ENCODE measurements around the gene ANXA10.
"Not testable (repeated sequence)": the region's sequence is repeated elsewhere in the genome, so short reads cannot be mapped to it uniquely, and the experiment has no call there.

ANXA10 gene

DNA sequence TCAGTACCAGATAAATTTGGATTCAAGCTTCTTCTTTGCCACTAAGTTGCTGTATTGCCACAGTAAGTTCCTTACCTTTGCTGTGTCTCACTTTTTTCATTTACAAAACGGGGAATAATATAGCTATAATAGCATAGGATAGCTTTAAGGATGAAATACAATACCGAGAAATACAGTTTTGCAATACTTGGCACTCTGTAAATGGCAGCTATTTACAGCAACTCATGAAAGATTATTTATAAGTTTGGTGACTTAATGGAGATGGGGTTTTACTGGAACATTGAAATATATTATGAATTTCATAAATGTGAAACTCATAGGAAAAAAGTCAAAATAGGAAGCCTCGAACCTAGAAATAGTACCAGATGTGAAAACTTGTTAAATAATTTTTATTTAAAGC lies 27.6 kb downstream of the ANXA10 start:
- no peak for DNase-seq

DNA sequence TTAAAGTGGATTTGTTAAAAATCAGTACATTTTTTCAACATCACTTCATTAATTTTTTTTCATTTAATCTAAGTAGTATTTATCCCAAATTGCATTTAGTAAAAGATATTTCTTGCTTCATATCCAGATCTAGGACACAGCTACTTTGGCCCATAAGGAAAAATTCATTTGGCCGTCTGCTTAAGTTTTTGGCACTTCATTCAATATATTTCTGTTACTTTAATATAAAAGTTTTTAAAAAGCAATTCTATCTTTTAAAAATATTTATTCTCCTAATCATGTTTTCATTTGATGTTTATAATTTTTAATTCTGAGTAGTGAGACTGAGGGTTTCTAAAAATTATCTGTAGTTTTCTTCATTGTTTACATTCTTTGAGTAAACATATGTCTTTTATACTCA lies 28.5 kb downstream of the ANXA10 start:
- DNase-seq = no peak

DNA sequence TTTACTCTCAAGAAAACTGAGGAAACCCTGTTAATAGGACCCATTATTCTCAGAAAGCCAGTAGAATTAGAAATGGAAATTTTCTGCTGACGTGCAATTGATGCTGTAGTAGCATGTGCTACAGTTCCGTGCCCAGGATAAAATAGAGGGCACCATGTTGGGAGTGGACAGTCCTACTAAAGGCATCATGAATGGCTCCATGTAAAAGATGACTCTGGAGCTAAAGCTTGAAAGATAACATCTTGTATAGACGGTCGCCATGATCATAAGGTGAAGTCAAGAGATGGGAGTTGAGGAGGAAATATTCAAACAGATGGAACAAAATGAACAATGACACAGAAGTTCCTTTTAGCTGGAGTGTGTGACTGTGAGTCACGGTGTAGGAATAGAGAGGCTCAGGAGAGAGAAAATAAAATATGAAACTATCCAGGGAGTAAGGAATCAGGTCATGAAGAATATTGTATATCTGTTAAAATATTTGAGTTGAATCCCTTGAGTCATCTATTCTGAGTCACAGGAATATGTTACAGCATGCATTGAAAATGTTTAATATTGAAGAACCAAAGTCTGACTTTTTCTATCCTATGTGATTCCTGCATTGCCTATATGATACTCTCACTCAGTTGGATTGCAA lies 31.8 kb downstream of the ANXA10 start:
- no peak for DNase-seq

DNA sequence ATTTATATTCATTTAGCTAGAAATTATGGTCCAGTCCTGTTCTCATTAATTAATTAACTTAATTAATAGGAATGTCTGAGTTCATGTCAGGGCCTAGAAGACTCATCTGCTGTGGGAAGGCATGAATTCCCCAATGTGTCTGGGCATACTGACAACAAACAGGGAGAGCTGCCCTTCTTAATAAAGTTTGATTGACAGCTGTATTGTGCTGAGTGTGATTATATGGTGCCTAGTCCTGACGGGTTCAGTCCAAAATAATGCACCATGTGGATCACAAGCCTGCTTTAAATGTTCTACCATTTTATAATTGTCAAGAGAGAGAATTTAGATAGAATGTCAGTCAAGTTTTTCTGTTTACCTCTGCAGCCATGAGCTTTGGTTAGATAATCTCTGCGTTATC lies 34.6 kb downstream of the ANXA10 start:
- DNase-seq = no peak

DNA sequence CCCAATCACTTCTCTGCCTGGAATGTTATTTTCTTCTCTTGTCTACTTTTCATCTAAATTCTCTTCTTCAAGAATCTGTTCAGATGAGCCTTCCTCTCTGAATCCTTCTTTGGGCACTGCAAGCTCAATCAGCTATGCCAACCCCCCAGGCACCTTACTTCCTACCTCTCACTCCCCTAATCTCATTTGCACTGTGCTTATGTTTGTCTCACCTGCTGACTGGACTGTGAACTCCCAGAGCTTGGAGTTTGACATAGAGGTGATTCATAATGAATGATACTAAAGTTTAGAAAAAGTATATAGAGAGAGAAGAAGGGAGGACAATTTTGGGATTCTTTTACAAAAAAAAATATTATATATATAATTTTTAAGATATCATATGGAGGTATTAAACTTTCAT lies 36.3 kb downstream of the ANXA10 start:
- DNase-seq = no peak

DNA sequence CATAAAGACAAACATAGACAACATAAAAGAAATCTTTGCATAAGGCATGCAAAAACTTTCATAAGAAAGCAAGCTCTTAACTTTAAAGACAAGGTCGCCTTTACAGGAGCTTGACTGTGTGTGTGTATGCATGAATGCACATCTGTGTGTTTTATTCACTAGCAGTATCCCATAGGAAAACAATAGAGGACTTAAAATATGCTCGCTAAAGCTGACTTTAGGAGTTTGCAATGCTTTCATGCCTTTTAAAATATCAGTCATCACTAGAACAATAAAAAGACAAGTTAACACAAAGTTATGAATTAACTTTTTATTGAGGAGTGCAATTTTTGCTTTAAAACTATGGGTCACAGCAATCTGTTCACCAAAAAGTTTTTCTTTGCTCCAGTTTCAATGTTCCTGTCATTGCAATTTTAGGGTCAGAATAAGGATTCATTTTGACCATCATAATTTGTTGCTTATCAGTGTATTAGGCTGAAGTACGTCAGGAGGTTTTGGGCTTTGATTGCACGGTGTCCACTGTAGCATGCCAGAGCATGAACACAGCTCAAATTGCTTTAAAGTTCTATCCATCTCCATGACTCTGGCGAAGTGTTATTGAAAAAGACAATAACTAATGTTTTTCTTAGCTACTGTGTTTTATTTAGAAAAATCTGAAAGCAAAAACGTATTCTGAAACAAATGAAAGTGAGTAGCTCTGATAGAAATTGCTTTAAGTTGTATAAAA lies 36.9 kb downstream of the ANXA10 start:
- no peak for DNase-seq

DNA sequence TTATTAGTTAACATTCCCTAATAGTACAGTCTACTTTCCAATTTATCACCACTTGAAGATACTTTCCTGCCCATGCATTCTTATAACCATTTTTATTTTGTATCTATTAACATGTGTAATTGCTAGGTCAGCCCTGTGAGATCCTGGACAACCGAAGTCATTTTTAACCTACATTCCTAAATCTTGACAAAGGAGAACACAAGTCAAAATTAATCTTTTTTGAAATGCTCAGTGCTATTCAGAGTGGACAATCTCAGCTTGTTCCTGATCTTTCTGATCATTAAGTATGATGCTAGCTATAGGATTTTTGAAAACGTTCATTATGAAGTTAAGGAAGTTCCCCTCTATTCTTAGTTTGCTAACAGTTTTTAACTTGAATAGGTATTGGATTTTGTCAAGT lies 37.5 kb downstream of the ANXA10 start:
- DNase-seq = no peak

DNA sequence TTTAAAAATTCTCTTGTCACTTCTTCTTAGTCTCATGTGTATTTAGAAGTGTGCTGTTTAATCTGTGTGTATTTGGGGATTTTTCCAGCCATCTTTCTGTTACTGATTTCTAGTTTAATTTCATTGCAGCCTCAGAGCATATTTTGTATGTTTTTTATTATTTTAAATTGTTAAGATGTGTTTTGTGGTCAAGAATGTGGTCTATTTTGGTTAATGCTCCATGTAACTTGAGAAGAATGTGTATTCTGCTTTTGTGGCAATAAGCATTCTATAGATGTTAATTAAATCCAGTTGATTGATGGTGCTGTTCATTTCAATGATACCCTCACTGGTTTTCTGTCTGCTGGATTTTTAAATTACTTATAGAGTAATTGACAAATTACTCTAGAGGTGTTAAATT lies 38.9 kb downstream of the ANXA10 start:
- no peak for DNase-seq

DNA sequence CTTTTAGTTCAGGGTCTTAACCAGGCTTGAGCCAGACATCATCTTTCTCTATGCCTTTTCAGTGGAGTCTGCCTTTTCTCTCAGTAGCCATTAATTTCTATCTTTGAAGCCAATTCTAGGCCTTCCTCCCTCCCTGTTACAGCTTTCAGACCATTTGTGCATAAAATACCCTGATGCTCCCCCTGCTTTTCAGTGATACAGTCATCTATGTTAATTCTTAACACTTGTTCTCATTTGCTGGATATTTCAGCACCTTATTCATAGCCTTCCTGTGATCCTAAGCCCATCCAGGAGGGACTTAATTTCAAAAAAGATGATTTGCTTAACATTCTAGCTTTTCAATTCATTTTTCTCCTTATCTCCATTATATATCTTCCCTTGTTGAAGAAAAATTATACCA lies 42.3 kb downstream of the ANXA10 start:
- no peak for DNase-seq

DNA sequence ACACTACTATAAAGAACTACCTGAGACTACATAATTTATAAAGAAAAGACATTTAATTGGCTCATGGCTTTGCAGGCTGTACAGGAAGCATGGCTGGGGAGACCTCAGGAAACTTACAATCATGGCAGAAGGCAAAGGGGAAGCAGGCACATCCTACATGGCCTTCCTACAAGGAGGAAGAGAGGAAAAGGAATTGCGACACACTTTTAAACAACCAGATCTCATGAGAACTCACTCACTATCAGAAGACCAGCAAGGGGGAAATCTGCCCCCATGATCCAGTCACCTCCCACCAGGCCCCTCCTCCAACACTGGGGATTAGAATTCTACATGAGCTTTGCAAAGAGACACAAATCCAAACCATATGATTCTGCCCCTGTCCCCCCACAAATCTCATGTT lies 43.5 kb downstream of the ANXA10 start:
- not testable (repeated sequence) for DNase-seq

DNA sequence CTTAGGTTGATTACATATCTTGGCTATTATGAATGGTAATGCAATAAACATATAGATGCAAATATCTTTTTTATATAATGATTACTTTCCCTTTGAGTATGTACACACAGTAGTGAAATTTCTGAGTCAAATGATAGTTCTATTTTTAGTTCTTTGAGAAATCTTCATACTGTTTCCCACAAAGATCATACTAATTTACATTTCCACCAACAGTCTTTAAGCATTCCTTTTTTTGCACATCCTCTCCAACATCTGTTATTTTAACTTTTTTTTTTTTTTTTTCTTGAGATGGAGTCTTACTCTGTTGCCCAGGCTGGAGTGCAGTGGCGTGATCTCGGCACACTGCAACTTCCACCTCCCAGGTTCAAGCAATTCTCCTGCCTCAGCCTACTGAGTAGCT lies 45.4 kb downstream of the ANXA10 start:
- not testable (repeated sequence) for DNase-seq

DNA sequence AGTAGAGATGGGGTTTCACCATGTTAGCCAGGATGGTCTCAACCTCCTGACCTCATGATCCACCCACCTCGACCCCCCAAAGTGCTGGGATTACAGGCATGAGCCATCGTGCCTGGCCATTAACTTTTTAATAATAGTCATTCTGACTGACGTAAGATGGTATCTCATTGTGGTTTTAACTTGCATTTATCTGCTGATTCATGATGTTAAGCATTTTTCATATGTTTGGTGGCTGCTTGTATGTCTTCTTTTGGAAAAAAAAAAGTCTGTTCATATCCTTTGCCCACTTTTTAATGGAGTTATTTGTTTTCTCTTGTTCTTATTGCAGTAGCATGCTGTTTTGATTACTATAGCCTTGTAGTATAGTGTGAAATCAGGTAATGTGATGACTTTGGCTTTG lies 45.8 kb downstream of the ANXA10 start:
- no peak for DNase-seq

DNA sequence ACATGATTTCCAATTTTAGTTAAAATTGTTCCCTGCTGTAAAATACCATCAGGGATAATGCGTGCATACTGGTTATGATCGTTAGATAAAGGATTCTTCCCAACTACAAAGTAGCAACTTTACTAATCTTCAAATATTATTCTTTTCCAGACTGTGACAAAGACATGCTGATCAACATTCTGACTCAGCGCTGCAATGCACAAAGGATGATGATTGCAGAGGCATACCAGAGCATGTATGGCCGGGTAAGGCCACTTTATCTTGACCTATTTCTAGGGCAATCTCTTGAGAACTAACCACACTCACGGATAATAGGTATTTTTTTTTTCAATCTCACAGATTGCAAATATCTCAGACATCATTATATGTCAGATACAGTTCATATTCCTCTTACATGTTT lies 47.0 kb downstream of the ANXA10 start:
- DNase-seq = no peak

DNA sequence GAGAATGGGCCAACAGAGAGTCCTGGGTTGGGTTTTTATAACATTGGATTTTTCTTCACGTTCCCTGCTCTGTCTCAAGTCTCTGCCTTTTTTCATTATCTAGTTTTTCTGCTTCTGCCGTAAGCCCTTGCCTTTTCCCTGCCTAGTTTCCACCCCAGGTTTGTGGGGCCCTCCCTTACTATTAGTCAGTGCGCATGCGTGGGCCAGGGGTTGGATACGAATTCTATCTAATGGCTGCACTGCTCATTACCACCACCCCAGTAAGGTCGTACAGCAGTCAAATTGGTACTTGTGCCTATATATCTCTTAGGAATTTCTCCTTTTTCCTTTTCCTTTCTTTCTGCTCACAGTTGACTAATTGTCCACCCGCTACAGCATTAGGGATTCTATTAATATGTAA lies 49.4 kb downstream of the ANXA10 start:
- DNase-seq = no peak

DNA sequence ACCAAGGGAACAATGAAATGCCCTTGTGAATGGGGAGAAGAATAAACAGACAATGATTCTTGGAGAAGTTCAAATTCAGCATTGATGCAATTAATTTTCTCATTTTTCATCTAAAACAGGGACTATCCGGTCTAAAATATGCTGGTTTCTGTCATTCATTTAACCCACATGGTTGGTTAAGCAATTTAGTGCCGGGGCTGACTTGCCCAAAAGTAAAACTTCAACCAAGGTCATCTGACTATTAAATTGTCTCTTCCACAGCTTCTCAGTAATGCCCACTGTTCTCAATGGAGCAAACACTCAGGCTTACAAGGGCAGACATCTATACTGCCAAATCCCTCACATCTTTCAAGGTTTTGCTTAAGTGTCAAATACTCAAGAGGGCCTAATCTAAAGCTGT lies 51.3 kb downstream of the ANXA10 start:
- no peak for DNase-seq

DNA sequence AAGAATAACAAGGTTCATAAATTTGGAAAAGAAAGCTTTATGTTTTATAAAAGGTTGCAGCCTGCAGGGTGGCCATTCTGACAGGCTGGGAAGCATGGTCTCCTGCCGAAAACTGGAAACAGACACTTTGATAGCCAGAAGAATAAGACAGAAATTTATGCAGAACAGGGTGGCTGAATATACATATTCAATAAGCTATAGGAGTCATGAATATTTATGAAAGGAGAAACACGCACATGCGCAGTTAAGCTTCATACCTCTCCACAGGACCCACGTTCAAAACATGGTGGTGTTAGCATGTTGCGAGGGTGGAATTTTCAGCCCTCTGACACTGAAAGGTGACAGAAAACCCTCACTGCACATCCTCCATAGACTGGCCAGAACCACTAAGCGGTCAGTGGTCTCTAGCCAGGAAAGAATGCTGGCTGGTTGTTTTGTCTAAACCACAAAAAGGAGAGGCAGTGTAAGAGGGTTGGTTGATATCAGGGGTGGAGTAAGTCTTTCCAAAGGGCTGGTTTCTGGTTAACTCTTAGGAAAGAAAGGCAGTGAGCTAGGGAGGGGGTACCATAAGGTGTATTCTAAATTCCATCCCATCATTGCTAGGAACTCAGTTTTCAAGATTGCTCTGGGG lies 58.2 kb downstream of the ANXA10 start:
- no peak for DNase-seq

DNA sequence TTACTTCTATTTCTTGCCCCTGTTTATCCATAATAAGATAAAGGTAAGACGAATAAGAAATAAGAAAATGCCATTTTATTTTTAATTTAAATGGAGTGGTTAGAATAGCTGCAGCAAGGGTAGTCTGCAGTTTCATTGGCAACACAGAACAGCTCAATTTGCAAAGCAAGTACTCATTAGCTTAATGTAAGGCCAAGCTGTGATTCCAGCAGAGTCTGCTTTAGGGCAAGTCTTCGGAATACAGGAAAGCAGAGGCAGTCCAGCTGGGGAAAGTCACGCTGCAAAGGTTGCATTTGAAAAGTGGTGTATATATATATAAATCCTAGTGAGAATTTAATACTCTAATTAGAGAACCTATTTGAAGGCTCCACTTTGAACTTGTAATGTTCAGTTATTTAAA lies 59.0 kb downstream of the ANXA10 start:
- DNase-seq = no peak

DNA sequence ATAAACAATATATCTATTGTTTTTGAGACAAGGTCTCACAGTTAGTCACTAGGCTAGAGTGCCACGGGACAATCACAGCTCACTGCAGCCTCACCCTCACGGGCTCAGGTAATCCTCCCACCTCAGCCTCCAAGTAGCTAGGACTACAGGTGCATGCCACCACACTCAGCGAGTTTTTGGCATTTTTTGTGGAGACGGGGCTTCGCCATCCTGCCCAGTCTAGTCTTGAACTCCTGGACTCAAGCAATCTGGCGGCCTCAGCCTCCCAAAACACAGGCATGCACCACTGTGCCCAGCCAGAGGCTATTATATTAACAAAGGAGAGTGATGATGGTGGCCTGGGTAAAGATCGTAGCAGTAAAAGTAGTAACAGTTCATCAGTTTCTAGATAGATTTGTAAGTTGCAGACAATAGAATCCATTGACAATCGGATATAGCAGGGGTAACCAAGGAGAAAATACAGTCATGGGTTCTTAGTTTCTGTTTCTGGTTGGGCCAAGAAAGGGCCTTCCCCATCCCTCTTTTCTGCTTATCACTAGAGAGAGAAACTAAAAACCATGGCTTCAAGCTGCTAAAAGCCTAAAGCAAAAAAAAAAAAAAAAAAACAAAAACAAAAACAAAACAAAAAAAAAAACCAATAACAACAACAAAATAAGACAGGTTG lies 60.6 kb downstream of the ANXA10 start:
- DNase-seq = no peak

DNA sequence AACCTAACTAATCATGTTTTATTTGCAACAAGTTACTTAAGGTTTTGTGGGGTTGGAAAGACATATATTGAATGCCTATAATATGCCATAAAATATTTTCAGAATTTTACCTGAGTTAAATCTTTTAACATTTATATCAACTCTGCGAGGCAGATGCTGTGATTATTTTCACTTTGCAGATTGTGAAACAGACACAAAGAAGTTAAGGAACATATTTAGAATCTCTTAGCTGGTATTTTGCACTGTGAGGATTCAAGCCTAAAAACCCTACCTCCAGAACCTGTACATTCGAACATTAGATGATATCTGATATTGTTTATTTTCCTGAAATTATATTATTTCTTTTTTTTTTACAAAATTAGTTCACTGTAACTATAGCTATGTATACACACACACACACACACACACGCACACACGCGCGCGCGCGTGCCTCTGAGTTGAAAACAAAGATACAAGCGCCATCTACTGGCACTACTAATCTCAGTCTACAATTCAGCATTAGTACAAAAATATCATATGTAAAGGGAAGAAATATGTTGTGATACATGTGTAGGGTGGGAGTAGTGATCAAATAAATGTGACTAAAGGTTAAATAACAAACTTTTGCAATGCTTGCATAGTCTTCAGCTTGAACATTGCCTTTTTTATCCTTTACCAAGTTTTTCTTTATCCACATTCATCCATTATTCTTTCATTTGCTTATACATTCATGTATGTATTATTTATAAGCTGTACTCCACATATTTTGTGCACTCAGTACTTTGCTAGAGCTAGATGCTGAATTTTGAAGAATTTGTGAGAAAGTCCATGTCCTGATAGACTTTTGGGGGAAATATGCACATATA lies 61.5 kb downstream of the ANXA10 start:
- DNase-seq = no peak

DNA sequence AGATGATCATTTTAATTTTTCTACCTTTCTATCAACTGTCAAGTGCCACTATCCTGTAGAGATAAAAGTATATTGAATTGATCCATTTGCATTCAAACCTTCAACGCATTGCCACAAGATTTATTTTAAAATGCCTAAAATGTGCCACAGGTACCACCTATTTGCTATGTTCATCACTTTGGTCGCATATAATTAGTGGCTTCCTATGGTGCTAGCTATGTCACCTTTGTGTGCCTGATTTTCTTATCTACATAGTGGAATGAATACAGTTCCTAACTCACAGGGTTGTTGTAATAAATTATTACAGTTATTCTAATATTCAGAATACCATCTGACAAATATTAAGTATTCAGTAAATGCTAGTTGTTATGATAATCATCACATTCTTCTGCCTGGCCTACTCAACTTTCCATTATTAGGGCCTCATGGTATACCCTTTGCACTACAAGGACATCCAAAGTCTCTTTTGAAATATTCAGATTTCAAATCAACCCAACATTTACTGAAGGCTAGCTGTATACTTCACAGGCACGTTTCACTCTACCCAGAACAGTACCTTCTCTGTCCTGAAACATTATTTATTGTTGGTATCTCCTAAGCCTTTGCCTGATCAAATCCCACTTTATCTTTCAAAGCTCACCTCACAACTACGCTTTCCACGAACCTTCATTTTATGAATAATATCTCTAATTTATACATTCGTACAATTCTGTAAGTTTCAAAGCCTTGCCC lies 62.4 kb downstream of the ANXA10 start:
- DNase-seq = no peak

DNA sequence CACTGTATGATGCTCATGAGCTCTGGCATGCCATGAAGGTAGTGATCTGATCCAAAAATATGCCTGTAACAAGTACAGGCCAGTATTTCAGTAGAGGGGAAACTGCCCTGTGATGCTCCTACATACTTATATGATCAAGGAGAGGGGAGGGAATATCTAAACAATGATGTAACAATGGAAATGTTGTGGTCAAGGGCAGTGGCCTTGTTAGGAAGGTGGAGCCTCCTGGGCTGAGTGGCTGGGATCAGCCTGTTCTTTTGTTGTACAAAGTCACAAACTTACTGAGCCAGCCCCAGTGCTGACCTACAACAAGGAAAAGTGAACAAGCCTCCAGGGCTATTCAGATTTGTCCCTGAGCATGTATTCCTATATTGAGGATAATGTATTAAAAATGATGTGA lies 70.3 kb downstream of the ANXA10 start:
- DNase-seq = no peak

DNA sequence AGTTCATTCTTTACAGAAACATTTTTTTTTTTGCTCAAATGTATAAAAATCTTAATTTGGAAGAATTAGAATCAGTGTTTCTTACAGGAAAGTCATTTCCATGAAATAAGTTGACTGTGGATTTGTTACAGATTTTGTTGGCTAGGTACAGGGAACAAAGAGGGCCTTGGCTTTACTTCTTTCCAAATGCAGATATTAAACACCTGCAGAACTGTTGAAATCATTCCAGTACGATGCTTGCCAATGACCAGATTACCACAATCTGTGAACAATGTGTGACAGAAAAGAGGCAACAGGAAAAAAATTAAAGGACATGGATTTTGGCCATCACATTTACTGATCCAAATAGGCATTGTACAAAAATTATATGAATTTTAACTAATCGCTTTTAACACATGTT lies 70.8 kb downstream of the ANXA10 start:
- DNase-seq = no peak
